BLaER1 (cell line): Measurements from ENCODE around the gene C2CD4D.

Experiments used
- H3K27ac ChIP-seq: shearing (Covaris generic); formaldehyde crosslinking; 2 replicates; pipeline ENCODE4 v1.8.1; 2022
- H3K27me3 ChIP-seq: shearing (Covaris generic); formaldehyde crosslinking; 2 replicates; pipeline ENCODE4 v1.8.1; 2022
- H3K36me3 ChIP-seq: shearing (Covaris generic); formaldehyde crosslinking; 2 replicates; pipeline ENCODE4 v1.8.1; 2022
- H3K4me1 ChIP-seq: shearing (Covaris generic); formaldehyde crosslinking; 2 replicates; pipeline ENCODE4 v1.8.1; 2022
- H3K4me2 ChIP-seq: shearing (Covaris generic); formaldehyde crosslinking; 2 replicates; pipeline ENCODE4 v1.8.1; 2022
- H3K4me3 ChIP-seq: shearing (Covaris generic); formaldehyde crosslinking; 2 replicates; pipeline ENCODE4 v1.8.1; 2022
- H3K9ac ChIP-seq: shearing (Covaris generic); formaldehyde crosslinking; 2 replicates; pipeline ENCODE4 v1.8.1; 2022
- H3K9me3 ChIP-seq: shearing (Covaris generic); formaldehyde crosslinking; 2 replicates; pipeline ENCODE4 v1.8.1; 2022
- H4K20me1 ChIP-seq: shearing (Covaris generic); formaldehyde crosslinking; 2 replicates; pipeline ENCODE4 v1.8.1; 2022
- Cebpa-rat ChIP-seq: shearing (Covaris generic); IDR thresholded peaks from 2 replicates; pipeline ENCODE4 v1.8.1; 2022

C2CD4D gene

GRCh38 chr1:151835596-151835995, 4.0 kb downstream of the C2CD4D start:
- H3K4me2 ChIP-seq = peak overlapping the region; percentile 98; the same call in 1 of the 2 replicates
- TF ChIP-seq Cebpa-rat = no peak
- H3K4me3 ChIP-seq = no peak overlapping the region
- H3K27me3 ChIP-seq = peaks cover 46% of the 10 kb centered on the region
- H3K9me3 ChIP-seq = no peaks in the 10 kb centered on the region
- peaks cover 94% of the 10 kb centered on the region for H3K4me1 ChIP-seq
- H3K27ac ChIP-seq = no peak overlapping the region
- H4K20me1 ChIP-seq = peaks cover 22% of the 10 kb centered on the region
- no peak overlapping the region for H3K9ac ChIP-seq
- H3K36me3 ChIP-seq = no peaks in the 10 kb centered on the region

GRCh38 chr1:151834239-151834638, 5.4 kb downstream of the C2CD4D start:
- peaks cover 32% of the 10 kb centered on the region for H3K27me3 ChIP-seq
- no peak for TF ChIP-seq Cebpa-rat
- peak overlapping the region; percentile 82 for H3K4me2 ChIP-seq
- H3K36me3 ChIP-seq = no peaks in the 10 kb centered on the region
- peaks cover 22% of the 10 kb centered on the region for H4K20me1 ChIP-seq
- H3K4me1 ChIP-seq = peaks cover 98% of the 10 kb centered on the region
- no peaks in the 10 kb centered on the region for H3K9me3 ChIP-seq
- no peak overlapping the region for H3K4me3 ChIP-seq
- no peak overlapping the region for H3K27ac ChIP-seq
- H3K9ac ChIP-seq = no peak overlapping the region

- Histone ChIP-seq H4K20me1 (peaks cover 14% of the 10 kb centered on the region), H3K4me3 (no peak overlapping the region), H3K27me3 (peaks cover 23% of the 10 kb centered on the region), H3K9ac (no peak overlapping the region), H3K4me1 (peaks cover 98% of the 10 kb centered on the region), H3K4me2 (peak overlapping the region; percentile 82), H3K9me3 (no peaks in the 10 kb centered on the region), H3K36me3 (no peaks in the 10 kb centered on the region), H3K27ac (no peak overlapping the region)
- TF ChIP-seq Cebpa-rat = no peak
These were observed 6.3 kb downstream of the C2CD4D start for GRCh38 chr1:151833172-151833900.

- Histone ChIP-seq H3K9ac (no peak overlapping the region; the same call in 1 of the 2 replicates), H3K4me1 (peaks cover 98% of the 10 kb centered on the region), H3K4me2 (peak overlapping the region; percentile 43), H3K36me3 (no peaks in the 10 kb centered on the region), H3K9me3 (no peaks in the 10 kb centered on the region), H3K27me3 (peaks cover 15% of the 10 kb centered on the region), H3K4me3 (no peak overlapping the region), H3K27ac (no peak overlapping the region), H4K20me1 (peaks cover 5% of the 10 kb centered on the region)
- no peak for TF ChIP-seq Cebpa-rat
These were observed 7.2 kb downstream of the C2CD4D start for GRCh38 chr1:151832318-151832980.

GRCh38 chr1:151831605-151832004, 8.0 kb downstream of the C2CD4D start, which contains the start of gene RORC:
Gene RORC (minus strand): TSS chr1:151831802. CDS start chr1:151831764, 38 bp downstream.
- no peak within 1 kb of the TSS for H3K4me3 ChIP-seq
- peaks cover 6% of the 10 kb centered on the region for H3K27me3 ChIP-seq
- H3K4me1 ChIP-seq = peaks cover 98% of the 10 kb centered on the region
- TF ChIP-seq Cebpa-rat = no peak
- no peak within 1 kb of the TSS; the same call in 1 of the 2 replicates for H3K9ac ChIP-seq
- H3K9me3 ChIP-seq = no peaks in the 10 kb centered on the region
- H3K36me3 ChIP-seq = no peaks in the 10 kb centered on the region
- no peaks in the 10 kb centered on the region for H4K20me1 ChIP-seq
- H3K4me2 ChIP-seq = peak within 1 kb of the TSS; percentile 88
- H3K27ac ChIP-seq = peak within 1 kb of the TSS; percentile 11; the same call in 1 of the 2 replicates

GRCh38 chr1:151831256-151831591, 8.4 kb downstream of the C2CD4D start:
- Histone ChIP-seq H3K9me3 (no peaks in the 10 kb centered on the region), H3K4me2 (peak overlapping the region; percentile 88; the same call in 1 of the 2 replicates), H3K36me3 (no peaks in the 10 kb centered on the region), H3K4me3 (no peak overlapping the region), H4K20me1 (no peaks in the 10 kb centered on the region), H3K27me3 (peaks cover 2% of the 10 kb centered on the region), H3K27ac (peak overlapping the region; percentile 11; the same call in 1 of the 2 replicates), H3K9ac (no peak overlapping the region), H3K4me1 (peaks cover 98% of the 10 kb centered on the region)
- TF ChIP-seq Cebpa-rat = no peak

- H3K9me3 ChIP-seq = no peaks in the 10 kb centered on the region
- peak overlapping the region; percentile 78 for H3K27ac ChIP-seq
- TF ChIP-seq Cebpa-rat = no peak
- no peaks in the 10 kb centered on the region for H4K20me1 ChIP-seq
- H3K36me3 ChIP-seq = no peaks in the 10 kb centered on the region
- H3K27me3 ChIP-seq = no peaks in the 10 kb centered on the region
- H3K4me1 ChIP-seq = peaks cover 98% of the 10 kb centered on the region
- no peak overlapping the region for H3K4me3 ChIP-seq
- peak overlapping the region; percentile 88 for H3K4me2 ChIP-seq
- H3K9ac ChIP-seq = peak overlapping the region; percentile 46; the same call in 1 of the 2 replicates
These were observed 9.6 kb downstream of the C2CD4D start for GRCh38 chr1:151830055-151830454.

GRCh38 chr1:151829352-151830046, 10.1 kb downstream of the C2CD4D start:
- no peak for TF ChIP-seq Cebpa-rat
- peak overlapping the region; percentile 88 for H3K4me2 ChIP-seq

GRCh38 chr1:151828921-151829320, 10.7 kb downstream of the C2CD4D start:
- Histone ChIP-seq H3K4me2 (peak overlapping the region; percentile 88), H3K4me1 (peaks cover 100% of the 10 kb centered on the region), H3K9ac (peak overlapping the region; percentile 61; the same call in 1 of the 2 replicates), H3K9me3 (no peaks in the 10 kb centered on the region), H4K20me1 (no peaks in the 10 kb centered on the region), H3K36me3 (no peaks in the 10 kb centered on the region), H3K27me3 (no peaks in the 10 kb centered on the region), H3K27ac (peak overlapping the region; percentile 78), H3K4me3 (peak overlapping the region; percentile 50; the same call in 1 of the 2 replicates)
- no peak for TF ChIP-seq Cebpa-rat

More at GRCh38 chr1:151829352-151830046, 10.1 kb downstream of the C2CD4D start:
- Histone ChIP-seq H3K9me3 (no peaks in the 10 kb centered on the region), H3K27ac (peak overlapping the region; percentile 78), H3K4me1 (peaks cover 100% of the 10 kb centered on the region), H3K27me3 (no peaks in the 10 kb centered on the region), H3K9ac (peak overlapping the region; percentile 46; the same call in 1 of the 2 replicates), H4K20me1 (no peaks in the 10 kb centered on the region), H3K36me3 (no peaks in the 10 kb centered on the region), H3K4me3 (no peak overlapping the region)
